HL-60/S4 (cell line): ENCODE measurements around the gene FSTL5.

Experiments
- in situ Hi-C: fragments of 300-500 bp; cut with MboI; formaldehyde crosslinking; loops from 2 replicates; pipeline ENCODE4 v1.14.3; 2022; ENCODE audit warnings: low sequenced_read_pairs

Gene FSTL5

GRCh38 chr4:161717084-161717483, 446.7 kb downstream of the FSTL5 start:
- in situ Hi-C loops, result no loop called here

DNA sequence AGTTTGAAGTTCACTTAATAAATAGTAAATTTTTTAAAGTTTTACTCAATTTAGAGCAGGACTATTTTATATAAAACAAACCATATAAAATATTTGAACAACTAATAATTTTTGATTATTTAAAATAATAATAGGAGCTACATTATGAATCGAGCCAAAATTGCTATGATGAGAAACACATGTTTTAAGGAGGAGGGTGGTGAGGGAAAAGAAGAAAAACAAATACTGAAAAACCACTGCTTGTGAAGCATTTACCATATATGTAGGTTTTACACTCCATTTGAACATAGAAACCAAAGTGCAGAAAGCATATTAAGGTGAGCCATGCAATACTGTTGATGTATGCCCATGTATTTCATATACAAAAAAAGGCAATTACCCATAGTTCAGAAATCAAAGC, 448.9 kb downstream of the FSTL5 start:
- in situ Hi-C loops, result no loop called here

DNA sequence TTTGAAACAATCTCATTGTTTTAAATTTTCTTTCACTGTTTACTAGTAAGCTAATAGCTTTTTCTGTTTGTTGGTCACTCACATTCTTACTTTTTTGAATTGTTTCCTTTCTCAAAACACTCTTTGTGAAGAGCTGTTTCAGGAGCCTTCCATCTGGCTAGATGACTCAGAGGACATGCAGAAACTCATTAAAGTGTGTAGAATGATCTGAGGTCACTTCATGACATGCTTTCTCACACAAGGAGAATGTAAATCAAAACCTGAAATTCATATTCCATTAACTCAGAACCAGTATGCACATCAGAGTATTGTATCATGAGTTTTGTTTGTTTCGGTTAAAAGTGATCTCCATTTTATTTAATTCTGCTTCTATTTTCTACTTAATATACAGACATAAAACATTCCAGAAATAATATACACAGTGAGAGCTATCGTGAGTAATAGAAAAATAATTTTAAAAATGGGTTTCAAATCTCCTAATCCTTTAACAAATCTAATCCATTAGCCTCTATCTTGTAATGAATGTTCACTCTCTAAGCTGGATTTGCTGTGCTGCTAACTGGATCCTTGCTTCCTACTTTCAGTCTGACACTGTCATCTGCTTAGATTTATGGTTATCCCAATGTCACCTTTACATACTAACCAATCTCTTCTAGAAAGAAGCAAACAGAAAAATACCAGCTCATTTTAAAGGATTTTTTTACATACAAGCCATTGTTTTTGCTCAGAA, 449.6 kb downstream of the FSTL5 start:
- in situ Hi-C loops, result no loop called here

- in situ Hi-C loops, result no loop called here
These were observed 459.1 kb downstream of the FSTL5 start for GRCh38 chr4:161704653-161705052.

- in situ Hi-C loops, result no loop called here
These were observed 459.8 kb downstream of the FSTL5 start for GRCh38 chr4:161704040-161704439.

DNA sequence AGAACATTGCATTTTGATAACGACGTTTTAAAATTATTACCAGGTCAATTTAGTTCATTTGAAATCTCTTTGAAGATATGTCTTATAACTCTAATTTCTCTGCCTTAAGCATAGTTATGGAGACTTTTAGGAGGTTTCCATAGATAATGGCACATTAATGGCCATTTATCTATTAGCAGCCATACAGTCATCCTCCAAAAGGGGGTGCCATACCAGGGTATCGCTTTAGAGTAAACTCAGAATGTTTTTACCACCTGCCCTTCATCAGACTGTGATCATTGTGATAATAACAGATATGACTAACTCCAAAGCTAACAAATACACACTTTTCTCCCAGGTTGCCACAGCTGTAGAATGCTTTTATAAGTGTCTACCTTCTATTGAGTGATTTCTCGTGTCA, 461.5 kb downstream of the FSTL5 start:
- in situ Hi-C loops, result no loop called here

DNA sequence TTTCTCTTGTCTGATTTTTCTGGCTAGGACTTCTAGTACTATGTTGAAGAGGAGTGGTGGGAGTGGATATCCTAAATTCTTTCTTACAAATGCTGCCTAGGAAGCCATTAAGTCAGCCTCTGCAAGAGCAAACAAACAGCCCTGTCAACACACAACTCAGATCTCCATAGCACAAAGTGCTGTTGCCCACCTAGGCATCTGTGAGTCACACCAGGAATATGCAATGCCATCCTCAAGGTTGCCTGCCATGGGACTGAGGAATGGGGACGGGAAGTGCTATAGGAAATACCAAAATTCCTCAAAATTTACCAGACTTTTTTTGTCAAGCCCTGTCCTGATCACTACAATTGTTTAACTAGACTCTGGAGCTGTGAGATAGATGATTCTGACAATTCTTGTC, 466.9 kb downstream of the FSTL5 start:
- in situ Hi-C loops, result no loop called here

GRCh38 chr4:161680146-161680545, 483.7 kb downstream of the FSTL5 start:
- in situ Hi-C loops, result no loop called here

- in situ Hi-C loops, result no loop called here
These were observed 499.1 kb downstream of the FSTL5 start for GRCh38 chr4:161664740-161665139.

DNA sequence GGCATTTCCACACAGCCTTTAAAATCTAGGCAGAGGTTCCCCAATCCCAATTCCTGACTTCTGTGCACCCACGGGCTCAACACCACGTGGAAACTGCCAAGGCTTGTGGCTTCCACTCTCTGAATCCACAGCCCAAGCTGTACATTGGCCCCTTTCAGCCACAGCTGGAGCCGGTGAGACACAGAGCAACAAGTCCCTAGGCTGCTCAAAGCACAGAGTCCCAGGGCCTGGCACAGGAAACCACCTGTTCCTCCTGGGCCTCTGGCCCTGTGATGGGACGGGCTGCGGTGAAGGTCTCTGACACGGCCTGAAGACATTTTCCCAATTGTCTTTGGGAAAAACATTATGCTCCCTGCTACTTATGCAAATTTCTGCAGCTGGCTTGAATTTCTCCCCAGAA, 500.0 kb downstream of the FSTL5 start:
- in situ Hi-C loops, result no loop called here

- in situ Hi-C loops, result no loop called here
These were observed 505.1 kb downstream of the FSTL5 start for GRCh38 chr4:161658676-161659075.

GRCh38 chr4:161657616-161658015, 506.2 kb downstream of the FSTL5 start:
- in situ Hi-C loops, result no loop called here

GRCh38 chr4:161656594-161656993, 507.2 kb downstream of the FSTL5 start:
- in situ Hi-C loops, result no loop called here

GRCh38 chr4:161655148-161655547, 508.7 kb downstream of the FSTL5 start:
- in situ Hi-C loops, result no loop called here

- in situ Hi-C loops, result no loop called here
These were observed 510.1 kb downstream of the FSTL5 start for GRCh38 chr4:161653697-161654096.

DNA sequence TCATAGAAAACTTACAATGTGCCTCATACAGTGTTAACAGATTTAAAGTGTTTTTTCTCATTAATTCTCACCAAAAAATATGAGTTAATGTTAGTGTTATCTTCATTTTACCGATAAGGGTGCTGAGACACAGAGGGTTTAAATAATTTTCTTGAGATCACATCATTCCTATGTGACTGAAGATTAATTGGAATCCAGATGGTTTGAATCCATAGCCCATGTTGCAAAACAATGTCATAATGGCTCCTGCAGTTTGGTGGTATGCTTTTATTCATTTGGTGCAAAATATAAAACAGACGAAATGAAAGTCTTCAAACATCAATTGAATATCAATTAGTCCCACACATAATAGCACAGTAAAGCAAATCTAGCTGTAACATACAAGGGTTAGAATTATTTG, 512.2 kb downstream of the FSTL5 start:
- in situ Hi-C loops, result no loop called here

GRCh38 chr4:161650812-161651211, 513.0 kb downstream of the FSTL5 start:
- in situ Hi-C loops, result no loop called here

- in situ Hi-C loops, result no loop called here
These were observed 516.0 kb downstream of the FSTL5 start for GRCh38 chr4:161647757-161648156.

DNA sequence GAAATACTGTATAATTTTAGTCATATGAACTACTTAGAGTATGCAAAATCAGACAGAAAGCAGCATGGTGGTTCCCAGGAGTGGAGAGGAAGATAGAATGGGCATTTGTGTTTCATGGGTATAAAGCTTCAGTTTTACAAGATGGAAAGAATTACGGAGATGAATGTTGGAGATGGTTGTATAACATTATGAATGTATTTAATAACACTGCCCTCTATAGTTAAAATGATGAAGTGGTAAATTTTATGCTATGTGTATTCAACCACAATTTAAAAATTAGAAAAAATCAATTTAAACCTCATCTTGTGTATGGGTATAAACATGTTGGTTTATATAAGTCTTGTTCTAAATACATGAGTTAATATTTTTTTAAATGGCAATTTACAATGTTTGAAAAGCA, 521.1 kb downstream of the FSTL5 start:
- in situ Hi-C loops, result no loop called here

DNA sequence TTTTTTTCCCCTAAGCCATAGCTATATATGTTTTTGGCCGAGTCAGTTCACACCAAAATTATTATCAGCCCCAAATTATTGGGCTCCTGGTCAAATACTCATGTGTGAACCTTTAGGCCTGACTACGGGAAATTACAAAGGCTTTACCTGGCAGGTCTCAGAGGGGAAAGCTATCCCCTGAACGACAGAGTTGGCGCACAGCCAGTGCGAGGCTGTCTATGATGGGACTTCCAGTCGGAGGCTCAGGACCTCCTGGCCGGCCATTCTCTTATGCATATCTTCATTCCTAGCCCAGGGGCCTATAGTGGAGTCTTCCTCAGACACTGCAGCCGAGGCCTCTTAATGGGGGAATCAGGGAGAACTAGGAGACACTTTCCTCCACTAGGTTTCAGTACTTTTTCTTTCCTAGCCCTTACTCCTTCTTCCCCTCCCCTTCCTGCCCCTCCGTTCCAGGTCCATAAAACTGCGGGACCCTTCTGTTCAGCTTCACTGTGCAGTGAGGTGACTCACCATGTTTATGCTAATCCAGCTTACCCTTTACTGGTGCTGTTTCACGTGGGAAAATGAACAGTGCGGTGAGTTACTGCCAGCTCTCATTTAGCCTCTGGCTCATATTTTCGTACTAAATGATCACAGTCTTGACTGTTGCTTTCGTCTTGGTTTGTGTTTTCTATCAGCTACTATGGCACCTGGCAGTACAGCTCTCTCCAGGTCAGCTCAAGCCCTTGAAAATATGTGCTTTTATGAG, 533.9 kb downstream of the FSTL5 start:
- in situ Hi-C loops, result no loop called here

- in situ Hi-C loops, result no loop called here
These were observed 559.1 kb downstream of the FSTL5 start for GRCh38 chr4:161604516-161605300.

DNA sequence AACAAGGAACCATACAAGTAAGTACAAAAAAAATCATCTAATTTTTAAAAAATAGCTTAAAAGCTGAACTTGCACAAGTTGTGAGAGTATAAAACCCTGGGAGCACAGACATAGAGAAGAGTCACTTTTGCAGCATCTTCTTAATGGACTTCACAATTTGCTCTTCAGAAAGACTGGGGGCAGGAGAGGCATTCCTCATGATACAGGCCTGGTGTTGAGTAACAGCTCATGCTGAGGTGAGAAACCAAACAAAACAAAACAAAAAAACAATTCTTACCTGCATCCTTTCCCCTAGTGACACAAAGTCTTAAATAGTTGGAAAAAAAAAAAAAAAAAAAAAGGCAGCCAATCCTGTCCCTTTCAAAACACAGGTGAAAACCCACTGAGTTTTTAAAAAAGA, 562.8 kb downstream of the FSTL5 start:
- in situ Hi-C loops, result no loop called here
